Epidermal melanocyte (primary cell): ENCODE measurements around the gene EEF1A1.
"Not testable (repeated sequence)": the region's sequence is repeated elsewhere in the genome, so short reads cannot be mapped to it uniquely, and the experiment has no call there.

Experiments used
- DNase-seq: peaks from one replicate; pipeline ENCODE4 v3.0.0; 2011; ENCODE audit warnings: low spot score; ENCODE audit not compliant: insufficient read length

Gene EEF1A1

DNA sequence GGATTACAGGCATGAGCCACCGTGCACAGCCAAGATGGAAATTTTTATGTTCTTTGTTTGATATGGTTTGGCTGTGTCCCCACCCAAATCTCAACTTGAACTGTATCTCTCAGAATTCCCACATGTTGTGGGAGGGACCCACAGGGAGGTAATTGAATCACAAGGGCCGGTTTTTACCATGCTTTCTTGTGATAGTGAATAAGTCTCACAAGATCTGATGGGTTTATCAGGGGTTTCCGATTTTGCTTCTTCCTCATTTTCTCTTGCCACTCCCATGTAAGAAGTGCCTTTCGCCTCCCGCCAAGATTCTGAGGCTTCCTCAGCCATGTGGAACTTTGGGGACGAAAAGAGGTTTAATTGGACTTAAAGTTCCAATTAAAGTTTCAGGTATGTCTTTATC, 14.6 kb downstream of the EEF1A1 start:
- DNase-seq: no peak

DNA sequence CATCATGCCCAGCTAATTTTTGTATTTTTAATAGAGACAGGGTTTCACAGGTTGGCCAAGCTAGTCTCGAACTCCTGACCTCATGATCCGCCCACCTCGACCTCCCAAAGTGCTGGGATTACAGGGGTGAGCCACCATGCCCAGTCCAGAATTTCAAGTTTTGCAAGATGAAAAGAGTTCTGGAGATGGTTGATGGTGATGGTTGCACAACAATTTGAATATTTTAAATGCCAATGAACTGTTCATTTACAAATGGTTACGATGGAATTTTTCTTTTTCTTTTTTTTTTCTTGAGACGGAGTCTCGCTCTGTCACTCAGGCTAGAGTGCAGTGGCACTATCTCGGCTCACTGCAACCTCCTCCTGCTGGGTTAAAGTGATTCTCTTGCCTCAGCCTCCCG, 15.1 kb downstream of the EEF1A1 start:
- DNase-seq: not testable (repeated sequence)

DNA sequence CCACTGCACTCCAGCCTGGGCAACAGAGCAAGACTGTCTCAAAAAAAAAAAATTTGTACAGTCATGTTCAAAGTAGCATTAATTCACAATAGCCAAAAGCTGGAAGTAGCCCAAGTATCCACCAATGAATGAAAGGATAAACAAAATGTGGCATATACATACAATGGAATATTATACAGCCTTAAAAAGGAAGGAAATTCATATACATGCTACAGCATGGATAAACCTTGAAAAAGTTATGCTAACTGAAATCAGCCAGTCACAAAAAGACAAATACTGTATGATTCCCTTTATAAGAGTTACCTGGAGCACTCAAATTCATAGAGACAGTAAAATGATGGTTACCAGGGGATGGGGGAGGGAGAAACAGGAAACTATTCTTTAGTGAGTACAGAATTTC, 15.7 kb downstream of the EEF1A1 start:
- DNase-seq: no peak

GRCh38 chr6:73504160-73504559, 16.7 kb downstream of the EEF1A1 start:
- DNase-seq: no peak

GRCh38 chr6:73503027-73503772, 17.6 kb downstream of the EEF1A1 start:
- DNase-seq: no peak

DNA sequence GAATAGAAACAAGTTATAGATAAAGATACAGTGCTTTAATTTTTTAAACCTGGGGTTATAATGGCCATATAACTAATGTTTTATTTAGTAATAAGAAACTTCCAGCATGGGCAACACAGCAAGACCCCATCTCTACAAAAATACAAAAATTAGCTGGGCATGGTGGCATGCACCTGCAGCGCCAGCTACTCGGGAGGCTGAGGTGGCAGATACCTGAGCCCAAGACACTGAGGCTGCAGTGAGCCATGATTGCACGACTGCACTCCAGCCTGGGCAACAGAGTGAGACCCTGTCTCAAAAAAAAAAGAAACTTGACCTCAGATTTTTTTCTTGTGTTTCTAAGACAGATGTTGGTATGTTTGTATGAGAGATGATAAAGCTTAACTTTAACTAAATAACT, 22.9 kb downstream of the EEF1A1 start:
- DNase-seq: no peak

DNA sequence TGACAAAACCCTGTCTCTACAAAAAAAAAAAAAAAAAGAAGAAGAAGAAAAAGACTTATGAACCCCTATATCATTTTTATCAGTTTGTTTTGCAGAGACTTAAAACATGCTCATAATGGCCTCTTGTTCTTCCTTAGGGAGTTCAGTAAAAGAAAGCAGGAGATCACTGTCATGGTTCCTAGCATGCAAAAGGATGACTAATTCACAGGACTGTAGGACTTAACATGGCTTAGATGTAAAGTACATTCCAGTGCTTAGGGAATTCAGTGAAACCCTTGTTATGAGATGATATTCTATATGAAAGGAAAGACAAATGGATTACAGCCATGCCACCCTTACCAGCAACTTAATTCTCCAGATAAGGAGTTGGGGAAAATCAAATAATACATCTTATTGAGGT, 29.5 kb downstream of the EEF1A1 start:
- no peak for DNase-seq

DNA sequence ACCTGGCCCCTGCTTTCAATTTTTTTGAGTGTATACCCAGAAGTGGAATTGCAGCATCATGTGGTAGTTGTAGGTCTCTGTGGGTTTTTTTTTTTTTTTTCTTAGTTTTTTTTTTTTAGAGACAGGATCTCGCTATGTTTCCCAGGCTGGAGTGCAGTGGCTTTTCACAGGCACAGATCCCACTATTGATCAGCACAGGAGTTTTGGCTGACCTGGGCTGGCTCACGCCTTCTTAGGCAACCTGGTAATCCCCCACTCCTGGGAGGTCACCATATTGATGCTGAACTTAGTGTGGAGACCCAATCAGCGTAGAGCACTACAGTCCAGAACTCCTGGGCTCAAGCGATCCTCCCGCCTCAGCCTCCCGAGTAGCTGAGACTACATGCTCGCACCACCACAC, 33.4 kb downstream of the EEF1A1 start:
- no peak for DNase-seq

DNA sequence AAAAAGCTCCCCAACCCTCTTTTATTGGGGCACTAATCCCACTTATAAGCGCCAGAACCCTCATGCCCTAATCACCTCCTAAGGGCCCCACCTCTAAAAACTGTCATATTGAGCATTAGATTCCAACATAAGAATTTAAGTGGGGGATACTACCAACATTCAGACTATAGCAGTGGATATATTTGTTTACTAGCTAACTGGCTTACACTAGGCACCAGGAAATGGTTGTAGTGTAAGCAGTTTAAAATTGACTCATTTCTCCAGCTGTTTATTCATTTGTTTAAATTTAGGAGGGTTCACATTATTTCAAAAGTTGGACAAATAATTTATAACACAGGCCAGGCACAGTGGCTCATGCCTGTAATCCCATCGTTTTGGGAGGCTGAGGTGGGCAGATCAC, 36.4 kb downstream of the EEF1A1 start:
- DNase-seq: no peak

GRCh38 chr6:73481969-73482368, 38.9 kb downstream of the EEF1A1 start:
- no peak for DNase-seq

DNA sequence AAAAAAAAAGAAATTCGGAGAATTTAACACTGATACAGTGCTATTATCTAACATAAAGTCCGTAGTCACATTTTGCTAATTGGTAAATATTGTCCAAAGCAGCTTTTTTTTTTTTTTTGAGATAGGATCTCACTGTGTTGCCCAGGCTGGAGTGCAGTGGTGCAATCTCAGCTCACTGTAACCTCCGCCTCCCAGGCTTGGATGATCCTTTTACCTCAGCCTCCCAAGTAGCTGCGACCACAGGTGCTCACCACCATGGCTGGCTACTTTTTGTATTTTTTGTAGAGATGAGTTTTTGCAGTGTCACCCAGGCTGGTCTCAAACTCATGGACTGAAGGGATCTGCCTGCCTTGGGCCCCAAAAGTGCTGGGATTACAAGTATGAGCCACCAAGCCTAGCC, 43.4 kb downstream of the EEF1A1 start:
- DNase-seq: no peak

GRCh38 chr6:73476723-73477122, 44.1 kb downstream of the EEF1A1 start:
- no peak for DNase-seq

DNA sequence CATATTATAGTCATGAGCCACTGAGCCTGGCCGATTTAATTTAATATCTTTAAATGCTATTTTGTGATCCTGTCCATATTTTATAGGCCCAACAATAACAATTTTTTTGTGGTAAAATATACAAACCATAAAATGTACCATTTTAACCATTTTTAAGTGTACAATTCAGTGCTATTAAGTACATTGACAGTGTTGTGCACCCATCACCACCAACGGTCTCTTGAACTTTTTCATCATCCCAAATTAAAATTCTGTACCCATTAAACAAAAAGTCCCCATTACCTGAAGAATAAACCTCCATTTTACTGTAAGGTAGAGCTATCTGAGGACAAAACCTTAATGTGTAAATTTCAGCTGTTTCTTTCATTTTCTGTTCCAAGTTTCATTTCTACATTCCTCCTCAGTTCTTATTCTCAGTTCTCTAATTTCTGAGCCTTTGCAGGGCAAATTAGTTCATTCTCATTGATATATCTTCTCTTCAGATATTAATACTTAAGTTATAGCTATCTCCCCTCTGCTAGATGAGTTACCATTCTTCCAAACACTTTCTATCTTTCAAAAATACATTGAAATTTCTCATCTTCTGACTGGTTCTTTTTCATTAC, 49.0 kb downstream of the EEF1A1 start:
- DNase-seq: no peak
